PC-3 (cell line): ENCODE measurements around the gene DAAM2.

ENCODE experiments used
- CTCF ChIP-seq: fragments of 300-600 bp; sonication (generic); conservative IDR thresholded peaks from 2 replicates; pipeline ENCODE4 v1.5.1; 2017; ENCODE audit warnings: antibody characterized with exemption, low read depth, mild to moderate bottlenecking, low read length
- EZH2 ChIP-seq: fragments of 300-600 bp; sonication (generic); IDR thresholded peaks from one replicate; pipeline ENCODE4 v1.6.1; 2017; ENCODE audit warnings: antibody characterized with exemption, mild to moderate bottlenecking, low read length; ENCODE audit not compliant: unreplicated experiment
- EZH2phosphoT487 ChIP-seq: fragments of 300-600 bp; sonication (generic); IDR thresholded peaks from 2 replicates; pipeline ENCODE4 v1.6.1; 2018; ENCODE audit warnings: mild to moderate bottlenecking, antibody characterized with exemption, low read length, borderline replicate concordance

- no peak for TF ChIP-seq CTCF
- TF ChIP-seq EZH2 = no peak
- TF ChIP-seq EZH2phosphoT487 = no peak; the same call in 1 of the 2 replicates
Observed at GRCh38 chr6:39804466-39805065, 12.4 kb downstream of the DAAM2 start.
